Measurements from ENCODE around the gene CACYBP. TPM values are rescaled to one million over a fixed set of nuclear protein-coding genes. Genes with fewer than 3 reads are reported as not detected.
A peak's percentile ranks its signal among the peaks of the same experiment; 100 is the strongest.

CACYBP gene
- polyA plus RNA-seq (18.3 to 67.8 TPM (median 59.3 TPM) in 3 replicates), polyA minus RNA-seq (1.4 to 12.3 TPM (median 3.2 TPM) in 3 replicates)
- polyA plus RNA-seq (2011; ENCODE audit: low read depth), result 55.6 TPM
- 35.6 and 38.3 TPM in 2 replicates for polyA plus RNA-seq (2011; cell fraction: cytosol; rRNA removed)
- 21.7 and 26.4 TPM in 2 replicates for polyA plus RNA-seq (2011; cell fraction: nucleus; rRNA removed)
- 48.4 and 104 TPM in 2 replicates for polyA plus RNA-seq (2012; ENCODE audit: low replicate concordance)
- 12.3 TPM for polyA minus RNA-seq (2011; cell fraction: cytosol; rRNA and poly(A)+ RNA removed)
- polyA minus RNA-seq (2011; cell fraction: nucleus; rRNA and poly(A)+ RNA removed), result 2.6 and 13.3 TPM in 2 replicates

GRCh38 chr1:174999936-175000696 lies at the start of gene CACYBP:
Gene CACYBP, plus strand, starts transcription at chr1:174999947. Its CDS starts 234 bp downstream, at chr1:175000181.
- no peaks in the 10 kb centered on the region for H3K27me3 ChIP-seq (ENCODE audit: control insufficient read depth, extremely low read depth, insufficient read depth, low read length)
- H4K20me1 ChIP-seq (ENCODE audit: control insufficient read depth, extremely low read depth, insufficient read depth, low read length), result no peaks in the 10 kb centered on the region
- no peaks in the 10 kb centered on the region for H3K36me3 ChIP-seq (ENCODE audit: control insufficient read depth in 2 of 2, extremely low read depth in 1 of 2, insufficient read depth in 2 of 2, low read length in 2 of 2)
- H3K27ac ChIP-seq (ENCODE audit: control insufficient read depth, insufficient read depth, low read length), result peak within 1 kb of the TSS; percentile 100
- dilution Hi-C loops (cut with MboI; ENCODE audit: extremely low pct_ligation_motif_present, low sequenced_read_pairs), result no loop called here
- peak in 1 of 3 experiments; percentile 25 for TF ChIP-seq CTCF (optimal IDR thresholded peaks at IDR 0.05 in 1 of 3, IDR thresholded peaks at IDR 0.05 in 1 of 3, conservative IDR thresholded peaks at IDR 0.05 in 1 of 3; ENCODE audit: extremely low read depth in 1 of 3, insufficient read depth in 2 of 3, low read length in 3 of 3)
- TF ChIP-seq EZH2 (IDR thresholded peaks at IDR 0.05; ENCODE audit: low read length), result no peak
- peak within 1 kb of the TSS; percentile 100 for H3K9ac ChIP-seq (ENCODE audit: control insufficient read depth, extremely low read depth, insufficient read depth, low read length)
- FAIRE-seq, result no peak
- peaks cover 53% of the 10 kb centered on the region for H3K79me2 ChIP-seq (ENCODE audit: control insufficient read depth, insufficient read depth, low read length)
- no peak for DNase-seq (ENCODE audit: low read depth, low spot score)
- H3K4me3 ChIP-seq (ENCODE audit: control insufficient read depth in 2 of 3, extremely low read depth in 1 of 3, insufficient read depth in 2 of 3, low read depth in 1 of 3, low read length in 3 of 3), result peak within 1 kb of the TSS; percentile 75 to 97 (median 96)
- no peaks in the 10 kb centered on the region for H3K9me3 ChIP-seq (ENCODE audit: control insufficient read depth, low read depth, low read length)
- H3K4me2 ChIP-seq (ENCODE audit: control insufficient read depth, extremely low read depth, insufficient read depth, low read depth, low read length), result peak within 1 kb of the TSS; percentile 91
- H2AFZ ChIP-seq (ENCODE audit: control insufficient read depth, low read length), result peak within 1 kb of the TSS; percentile 99
- H3K4me1 ChIP-seq (ENCODE audit: control insufficient read depth, extremely low read depth, insufficient read depth, low read length), result peaks cover 39% of the 10 kb centered on the region
- peaks cover 1% of the 10 kb centered on the region for H3K9me1 ChIP-seq (ENCODE audit: control insufficient read depth, extremely low read depth, insufficient read depth, low read length)

GRCh38 chr1:174953285-174954072 lies 46.3 kb upstream of the CACYBP start:
- Histone ChIP-seq H3K27me3 (ENCODE audit: control insufficient read depth, extremely low read depth, insufficient read depth, low read length) (no peaks in the 10 kb centered on the region), H3K9me3 (ENCODE audit: control insufficient read depth, low read depth, low read length) (no peaks in the 10 kb centered on the region), H3K79me2 (ENCODE audit: control insufficient read depth, insufficient read depth, low read length) (no peaks in the 10 kb centered on the region), H4K20me1 (ENCODE audit: control insufficient read depth, extremely low read depth, insufficient read depth, low read length) (no peaks in the 10 kb centered on the region), H3K4me2 (ENCODE audit: control insufficient read depth, extremely low read depth, insufficient read depth, low read depth, low read length) (no peak overlapping the region), H3K27ac (ENCODE audit: control insufficient read depth, insufficient read depth, low read length) (no peak overlapping the region), H3K9ac (ENCODE audit: control insufficient read depth, extremely low read depth, insufficient read depth, low read length) (no peak overlapping the region), H2AFZ (ENCODE audit: control insufficient read depth, low read length) (no peak overlapping the region), H3K4me3 (ENCODE audit: control insufficient read depth in 2 of 3, extremely low read depth in 1 of 3, insufficient read depth in 2 of 3, low read depth in 1 of 3, low read length in 3 of 3) (no peak overlapping the region), H3K4me1 (ENCODE audit: control insufficient read depth, extremely low read depth, insufficient read depth, low read length) (no peaks in the 10 kb centered on the region), H3K9me1 (ENCODE audit: control insufficient read depth, extremely low read depth, insufficient read depth, low read length) (no peaks in the 10 kb centered on the region), H3K36me3 (ENCODE audit: control insufficient read depth in 2 of 2, extremely low read depth in 1 of 2, insufficient read depth in 2 of 2, low read length in 2 of 2) (peaks cover 0 to 2% of the 10 kb centered on the region in 2 experiments)
- dilution Hi-C loops (cut with MboI; ENCODE audit: extremely low pct_ligation_motif_present, low sequenced_read_pairs), result no loop called here
- no peak for TF ChIP-seq CTCF (optimal IDR thresholded peaks at IDR 0.05 in 1 of 3, IDR thresholded peaks at IDR 0.05 in 1 of 3, conservative IDR thresholded peaks at IDR 0.05 in 1 of 3; ENCODE audit: extremely low read depth in 1 of 3, insufficient read depth in 2 of 3, low read length in 3 of 3)
- no peak for TF ChIP-seq EZH2 (IDR thresholded peaks at IDR 0.05; ENCODE audit: low read length)
- DNase-seq (ENCODE audit: low read depth, low spot score) (no peak), FAIRE-seq (no peak)
